Stimulated activated CD8-positive, alpha-beta memory T cell treated with anti-CD3 and anti-CD28 coated beads, Interleukin-15, amount 100 ng/mL, for 1 hour (primary cell): ENCODE data around the gene VPS13A.

ENCODE experiments used
- DNase-seq: peaks from one replicate; pipeline ENCODE4 v3.0.0-alpha.2; 2020; ENCODE audit warnings: low read depth

VPS13A gene

GRCh38 chr9:77460938-77461337 lies 283.6 kb downstream of the VPS13A start:
- no peak for DNase-seq

GRCh38 chr9:77462066-77462465 lies 284.7 kb downstream of the VPS13A start:
- no peak for DNase-seq

- no peak for DNase-seq
These were observed 285.8 kb downstream of the VPS13A start for GRCh38 chr9:77463151-77463550.

DNA sequence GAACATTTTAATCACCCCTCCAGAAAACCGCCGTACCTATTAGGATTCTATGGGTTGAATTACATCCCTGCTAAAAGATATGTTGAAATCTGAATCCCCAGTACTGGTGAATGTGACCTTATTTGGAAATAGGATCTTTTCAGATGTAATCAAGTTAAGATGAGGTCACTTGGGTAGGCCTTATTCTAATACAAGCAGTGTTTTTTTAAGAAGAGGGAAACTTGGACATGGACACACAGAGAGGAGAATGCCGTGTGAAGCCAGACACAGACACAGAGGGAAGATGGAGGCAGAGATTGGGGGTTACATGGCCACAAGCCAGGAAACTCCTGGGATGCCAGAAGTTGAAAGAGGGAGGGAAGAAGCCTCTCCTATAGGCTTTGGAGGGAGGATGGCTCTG lies 287.3 kb downstream of the VPS13A start:
- no peak for DNase-seq

- DNase-seq: no peak
These were observed 292.3 kb downstream of the VPS13A start for GRCh38 chr9:77469515-77470231.
